ENCODE results near the gene RPTOR.
"Not testable (repeated sequence)": the region's sequence is repeated elsewhere in the genome, so short reads cannot be mapped to it uniquely, and the experiment has no call there.

The RPTOR gene, protein sequence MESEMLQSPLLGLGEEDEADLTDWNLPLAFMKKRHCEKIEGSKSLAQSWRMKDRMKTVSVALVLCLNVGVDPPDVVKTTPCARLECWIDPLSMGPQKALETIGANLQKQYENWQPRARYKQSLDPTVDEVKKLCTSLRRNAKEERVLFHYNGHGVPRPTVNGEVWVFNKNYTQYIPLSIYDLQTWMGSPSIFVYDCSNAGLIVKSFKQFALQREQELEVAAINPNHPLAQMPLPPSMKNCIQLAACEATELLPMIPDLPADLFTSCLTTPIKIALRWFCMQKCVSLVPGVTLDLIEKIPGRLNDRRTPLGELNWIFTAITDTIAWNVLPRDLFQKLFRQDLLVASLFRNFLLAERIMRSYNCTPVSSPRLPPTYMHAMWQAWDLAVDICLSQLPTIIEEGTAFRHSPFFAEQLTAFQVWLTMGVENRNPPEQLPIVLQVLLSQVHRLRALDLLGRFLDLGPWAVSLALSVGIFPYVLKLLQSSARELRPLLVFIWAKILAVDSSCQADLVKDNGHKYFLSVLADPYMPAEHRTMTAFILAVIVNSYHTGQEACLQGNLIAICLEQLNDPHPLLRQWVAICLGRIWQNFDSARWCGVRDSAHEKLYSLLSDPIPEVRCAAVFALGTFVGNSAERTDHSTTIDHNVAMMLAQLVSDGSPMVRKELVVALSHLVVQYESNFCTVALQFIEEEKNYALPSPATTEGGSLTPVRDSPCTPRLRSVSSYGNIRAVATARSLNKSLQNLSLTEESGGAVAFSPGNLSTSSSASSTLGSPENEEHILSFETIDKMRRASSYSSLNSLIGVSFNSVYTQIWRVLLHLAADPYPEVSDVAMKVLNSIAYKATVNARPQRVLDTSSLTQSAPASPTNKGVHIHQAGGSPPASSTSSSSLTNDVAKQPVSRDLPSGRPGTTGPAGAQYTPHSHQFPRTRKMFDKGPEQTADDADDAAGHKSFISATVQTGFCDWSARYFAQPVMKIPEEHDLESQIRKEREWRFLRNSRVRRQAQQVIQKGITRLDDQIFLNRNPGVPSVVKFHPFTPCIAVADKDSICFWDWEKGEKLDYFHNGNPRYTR (N-terminal part only)

DNA sequence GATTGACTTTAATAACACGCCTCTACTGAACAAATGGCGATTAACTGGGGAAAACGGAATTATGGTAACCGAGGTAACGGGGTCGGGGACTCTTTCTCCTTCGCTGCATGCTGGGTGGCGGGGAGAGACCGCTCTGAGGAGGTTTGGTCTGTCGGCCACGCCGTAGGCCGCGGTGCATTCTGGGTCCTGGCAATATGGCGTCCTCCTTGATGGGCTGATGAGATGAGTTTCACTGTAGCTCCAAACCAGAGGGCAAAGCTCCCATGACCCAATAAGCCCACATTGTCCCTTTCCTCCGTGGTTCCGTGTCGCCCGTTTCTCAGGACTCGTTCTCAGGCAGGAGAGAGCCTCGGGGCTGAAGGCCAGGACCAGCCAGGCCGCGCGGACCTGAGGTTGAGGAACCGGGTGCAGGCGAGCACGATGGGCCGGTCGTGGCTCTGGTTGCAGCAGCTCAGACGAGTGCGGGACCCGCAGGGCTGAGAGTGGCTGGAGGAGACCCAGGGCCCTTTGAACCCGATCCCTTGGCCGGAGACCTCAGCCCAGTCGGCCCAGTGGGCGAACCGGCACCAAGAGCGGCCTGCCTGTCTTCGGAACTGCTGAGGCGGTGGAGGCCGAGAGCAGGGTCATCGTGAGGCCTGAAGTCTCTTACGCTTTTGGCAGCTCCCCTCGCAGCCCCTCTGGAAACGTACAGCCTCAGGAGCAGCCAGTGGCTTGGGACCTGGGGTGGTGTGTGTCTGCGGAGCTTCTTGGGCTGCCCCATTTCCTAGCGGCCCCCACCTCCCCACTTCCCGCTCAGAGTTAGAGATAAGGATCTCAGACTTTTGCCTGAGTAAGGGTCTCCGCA, at the start of gene RPTOR:
Gene RPTOR (plus strand): TSS at position 184 of the 844 bp plus-strand sequence. CDS start 792 bp downstream, outside the sequence.
- DNase-seq (ENCODE audit: low read depth in 2 of 2): peak; percentile 82

DNA sequence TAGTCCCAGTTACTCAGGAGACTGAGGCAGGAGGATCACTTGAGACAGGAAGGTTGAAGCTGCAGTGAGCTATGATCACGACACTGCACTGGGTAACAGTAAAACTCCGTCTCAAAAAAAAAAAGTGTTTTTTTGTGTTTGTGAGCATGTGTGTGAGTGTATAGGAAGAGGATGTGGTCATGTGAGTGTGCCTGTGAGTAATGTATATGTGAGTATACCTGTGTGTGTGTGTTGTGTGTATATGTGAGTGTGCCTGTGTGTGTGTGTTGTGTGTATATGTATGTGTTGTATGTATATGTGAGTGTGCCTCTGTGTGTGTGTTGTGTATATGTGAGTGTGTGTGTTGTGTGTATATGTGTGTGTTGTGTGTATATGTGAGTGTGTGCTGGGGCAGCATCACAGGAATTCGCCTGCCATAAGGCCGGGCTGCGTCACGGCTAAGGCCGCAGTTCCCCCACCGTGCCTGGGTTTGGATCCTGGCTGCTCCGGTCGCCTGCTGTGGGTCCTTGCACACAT, 46.9 kb upstream of the RPTOR start:
- DNase-seq (ENCODE audit: low read depth in 2 of 2): no peak

DNA sequence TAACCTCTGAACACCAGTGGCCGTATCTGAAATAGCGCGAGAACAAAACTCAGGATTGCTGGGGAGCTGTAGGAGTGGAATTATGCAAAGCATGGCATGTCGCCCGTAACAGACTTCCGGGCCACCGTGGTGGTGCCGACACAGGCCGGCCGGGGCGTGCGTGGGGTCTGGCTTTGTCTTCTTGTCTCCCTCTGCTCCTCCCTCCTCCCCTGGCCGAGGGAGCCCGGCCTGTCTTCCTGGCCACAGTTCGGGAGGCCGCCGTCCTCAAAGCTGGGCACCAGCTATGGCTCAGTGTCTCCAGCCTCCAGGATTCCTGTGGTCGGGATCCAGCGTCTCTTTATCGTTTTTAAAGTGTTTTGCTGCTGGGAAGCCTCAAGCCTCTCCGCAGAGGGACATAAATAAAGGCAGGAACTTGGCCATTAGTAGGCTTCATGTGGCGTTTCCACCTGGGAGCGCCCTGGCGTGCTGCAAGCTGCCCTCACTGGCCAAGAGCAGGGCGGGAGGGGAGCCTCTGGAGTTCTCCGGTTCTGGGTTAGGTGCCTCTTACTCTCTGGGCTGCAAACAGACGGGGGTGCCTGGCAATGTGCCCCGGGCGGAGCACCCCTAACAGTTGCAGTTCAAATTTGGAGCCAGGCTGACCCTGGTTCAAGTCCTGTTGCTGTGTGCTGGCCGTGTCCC, 46.3 kb upstream of the RPTOR start:
- no peak for DNase-seq (ENCODE audit: low read depth in 2 of 2)

DNA sequence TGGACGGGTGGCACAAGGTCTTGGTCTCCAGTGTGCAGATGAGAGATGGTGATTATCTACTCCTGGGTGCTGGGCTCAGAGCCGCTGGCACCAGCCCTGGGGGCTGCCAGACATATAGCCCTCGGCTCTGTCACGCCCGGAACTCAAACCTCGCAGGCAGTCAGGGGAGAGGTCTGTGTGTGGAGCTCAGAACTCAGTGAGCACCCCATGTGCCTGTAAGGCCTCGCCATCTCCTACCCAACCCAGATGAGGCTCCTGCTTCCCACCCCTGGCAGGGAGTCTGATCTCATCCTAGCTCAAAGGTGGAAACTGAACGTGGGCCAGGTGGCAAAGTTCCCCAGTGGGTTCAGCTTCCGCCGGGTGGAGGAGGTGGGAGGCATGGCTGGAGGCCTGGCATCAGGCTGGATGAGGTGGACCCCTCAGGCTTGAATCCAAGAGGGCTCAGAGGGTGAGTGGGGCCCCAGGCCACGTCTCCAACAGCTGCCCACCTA, 45.7 kb upstream of the RPTOR start:
- DNase-seq (ENCODE audit: low read depth in 2 of 2): no peak

DNA sequence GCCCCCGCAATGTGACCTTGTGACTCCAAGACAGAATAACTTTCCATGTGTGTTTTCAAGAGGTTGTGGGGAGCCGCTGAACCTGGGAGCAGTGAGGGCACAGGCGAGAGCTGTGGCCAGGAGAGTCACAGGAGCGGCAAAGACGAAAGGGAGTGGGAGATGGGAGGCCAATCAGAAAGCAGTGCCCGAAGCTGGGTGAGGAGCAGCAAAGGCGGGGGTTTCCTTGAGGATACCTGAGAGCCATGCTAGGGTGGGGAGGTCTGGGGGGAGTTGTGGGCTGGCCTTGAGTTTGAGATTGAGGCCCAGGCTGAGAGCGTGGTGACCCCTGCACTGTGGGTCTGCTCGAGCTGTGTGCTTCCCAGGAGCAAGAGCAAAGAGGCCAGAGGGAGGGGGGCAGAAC, 45.1 kb upstream of the RPTOR start:
- no peak for DNase-seq (ENCODE audit: low read depth in 2 of 2)

DNA sequence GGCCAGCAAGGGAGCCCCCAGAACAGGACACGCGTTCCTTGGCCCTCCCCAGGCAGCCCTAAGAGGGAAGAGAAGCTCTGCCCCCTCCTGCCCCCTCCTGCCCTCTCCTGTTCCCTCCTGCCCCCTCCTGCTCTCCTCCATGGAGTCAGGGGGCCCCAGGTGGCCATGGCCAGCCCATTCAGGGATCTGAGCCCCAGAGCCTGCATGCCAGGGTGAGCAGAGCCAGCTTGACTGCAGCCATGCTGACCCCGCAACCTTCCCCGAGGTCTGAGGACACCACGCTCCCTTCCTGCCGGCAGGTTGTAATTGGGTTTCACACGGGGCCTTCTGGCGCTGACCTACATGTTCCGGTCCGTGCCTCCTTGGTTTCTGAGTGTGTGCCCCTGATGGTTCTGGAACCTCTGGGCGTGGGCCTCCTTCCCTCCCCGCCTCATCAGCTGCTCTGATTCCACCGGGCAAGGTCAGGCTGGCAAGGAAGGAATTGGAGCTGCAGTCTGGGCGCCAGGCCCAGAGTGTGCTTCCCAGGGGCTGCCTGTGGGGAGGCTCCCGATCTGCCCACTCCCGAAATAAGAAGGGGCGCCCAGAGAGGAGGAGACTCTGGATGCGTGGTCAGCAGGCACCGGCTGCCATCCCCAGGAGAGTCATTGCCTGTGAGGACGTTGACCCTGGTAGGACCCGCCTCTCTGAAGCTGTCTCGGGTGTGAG, 44.5 kb upstream of the RPTOR start:
- DNase-seq (ENCODE audit: low read depth in 2 of 2): no peak

DNA sequence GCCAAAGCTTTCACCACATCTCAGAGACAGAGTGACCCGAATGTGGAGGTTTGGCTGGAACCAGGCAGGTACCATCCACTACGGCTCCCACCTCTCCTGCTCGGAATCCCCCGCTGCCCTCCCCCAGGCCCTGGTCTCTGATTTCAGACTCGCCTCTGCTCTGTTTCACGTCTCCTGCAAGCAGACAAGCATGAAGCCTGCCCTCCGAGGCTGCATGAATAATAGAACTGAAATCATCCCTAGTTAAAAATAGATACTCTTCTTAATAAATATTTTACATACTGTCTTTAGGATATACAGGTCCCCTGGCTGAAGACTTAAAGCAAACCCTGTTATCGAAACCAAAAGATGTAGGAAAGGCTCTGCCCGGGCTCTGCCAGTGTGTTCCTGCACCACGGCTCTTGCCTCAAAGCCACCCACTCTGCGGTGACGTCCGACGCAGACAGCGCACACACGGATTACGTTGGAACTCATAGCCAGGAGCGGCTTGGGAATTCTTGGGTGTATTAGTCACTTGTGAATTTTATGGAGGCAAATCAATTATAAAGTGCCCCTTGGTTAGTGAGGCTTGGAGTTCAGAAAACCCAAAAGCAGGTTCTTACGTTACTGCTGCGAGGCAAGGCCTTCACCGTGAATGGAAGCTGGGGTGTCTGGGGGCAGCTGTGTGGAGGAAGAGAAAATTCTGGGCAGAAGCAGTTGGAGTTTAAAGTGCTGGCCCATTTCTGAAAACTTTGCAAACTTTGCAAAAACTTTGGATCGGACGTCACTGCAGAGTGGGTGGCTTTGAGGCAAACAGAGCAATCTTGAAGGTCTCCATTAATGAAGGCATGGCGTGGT, 42.7 kb upstream of the RPTOR start:
- DNase-seq (ENCODE audit: low read depth in 2 of 2): no peak

DNA sequence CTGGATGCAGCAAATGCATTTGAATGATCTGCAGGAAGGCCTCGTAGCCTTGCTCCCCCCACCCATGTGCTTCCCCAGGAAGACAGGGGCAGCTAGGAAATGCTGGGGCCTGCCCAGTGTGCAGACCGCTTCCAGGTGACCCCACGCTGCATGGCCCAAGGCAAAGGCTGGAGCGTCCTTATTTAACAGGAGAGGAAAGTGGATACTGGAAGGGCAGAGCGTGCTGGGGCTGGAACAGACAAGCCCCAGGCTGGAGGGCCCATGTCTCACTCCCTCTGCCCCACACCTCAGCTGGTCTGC, 42.1 kb upstream of the RPTOR start:
- DNase-seq (ENCODE audit: low read depth in 2 of 2): no peak

DNA sequence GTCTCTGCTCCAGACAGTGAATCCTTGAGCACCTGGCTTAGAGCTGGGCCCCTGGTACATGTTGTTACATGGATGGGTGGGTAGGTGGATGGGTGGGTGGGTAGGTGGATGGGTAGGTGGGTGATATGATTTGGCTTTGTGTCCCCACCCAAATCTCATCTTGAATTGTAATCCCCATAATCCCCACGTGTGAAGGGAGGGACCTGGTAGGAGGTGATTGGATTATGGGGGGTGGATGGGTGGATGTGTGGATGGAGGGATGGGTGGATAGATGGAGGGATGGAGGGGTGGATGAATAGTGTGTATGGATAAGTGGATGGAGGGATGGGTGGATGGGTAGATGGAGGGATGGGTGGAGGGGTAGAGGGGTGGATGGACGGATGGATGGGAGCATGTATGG, 41.6 kb upstream of the RPTOR start:
- DNase-seq (ENCODE audit: low read depth in 2 of 2): no peak

DNA sequence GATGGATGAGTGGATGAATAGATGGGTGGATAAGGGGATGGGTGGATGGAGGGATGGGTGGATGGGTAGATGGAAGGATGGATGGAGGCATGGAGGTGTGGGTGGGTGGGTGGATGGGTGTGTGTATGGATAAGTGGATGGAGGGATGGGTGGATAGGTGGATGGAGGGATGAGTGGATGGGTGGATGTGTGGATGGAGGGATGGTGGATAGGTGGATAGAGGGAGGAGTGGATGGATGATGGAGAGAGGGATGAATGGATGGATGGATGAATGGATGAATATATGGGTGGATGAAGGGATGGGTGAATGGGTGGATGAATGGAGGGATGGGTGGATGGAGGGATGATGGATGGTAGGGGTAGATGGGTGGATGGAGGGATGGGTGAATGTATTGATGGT, 40.7 kb upstream of the RPTOR start:
- no peak for DNase-seq (ENCODE audit: low read depth in 2 of 2)

DNA sequence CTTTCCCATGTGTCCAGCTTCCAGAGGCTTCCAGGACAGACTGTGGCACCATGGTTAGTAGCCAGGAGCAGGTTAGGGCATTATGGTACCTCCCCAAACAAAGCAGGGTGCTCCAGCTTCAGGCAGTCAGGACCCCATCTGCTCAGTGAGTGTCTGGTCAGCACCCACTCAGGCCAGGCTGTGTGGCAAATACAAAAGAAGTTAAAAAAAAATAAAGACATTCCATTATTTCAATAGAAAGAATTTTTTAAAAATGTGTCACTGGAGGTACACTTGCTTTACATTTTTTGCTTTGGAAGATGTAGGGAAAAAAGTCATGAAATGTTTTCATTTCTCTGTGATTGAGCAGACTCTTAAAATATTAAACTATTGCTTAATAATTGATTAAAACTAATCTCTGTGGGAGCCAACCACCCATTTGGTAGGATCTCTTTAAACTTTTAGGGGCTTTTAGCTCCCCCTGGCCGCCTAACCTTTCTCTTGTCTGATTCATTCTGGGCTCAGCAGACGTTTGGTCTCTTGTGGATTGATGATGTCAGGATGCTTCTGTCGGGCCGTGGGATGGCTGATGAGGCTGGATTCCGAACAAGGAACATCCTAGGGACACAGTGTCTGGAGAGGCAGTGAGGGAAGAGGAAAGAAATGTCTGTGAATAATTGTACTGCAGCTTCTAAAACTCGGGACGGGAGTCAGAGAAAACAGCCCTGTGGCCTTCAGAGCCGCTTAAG, 39.8 kb upstream of the RPTOR start:
- DNase-seq (ENCODE audit: low read depth in 2 of 2): no peak

DNA sequence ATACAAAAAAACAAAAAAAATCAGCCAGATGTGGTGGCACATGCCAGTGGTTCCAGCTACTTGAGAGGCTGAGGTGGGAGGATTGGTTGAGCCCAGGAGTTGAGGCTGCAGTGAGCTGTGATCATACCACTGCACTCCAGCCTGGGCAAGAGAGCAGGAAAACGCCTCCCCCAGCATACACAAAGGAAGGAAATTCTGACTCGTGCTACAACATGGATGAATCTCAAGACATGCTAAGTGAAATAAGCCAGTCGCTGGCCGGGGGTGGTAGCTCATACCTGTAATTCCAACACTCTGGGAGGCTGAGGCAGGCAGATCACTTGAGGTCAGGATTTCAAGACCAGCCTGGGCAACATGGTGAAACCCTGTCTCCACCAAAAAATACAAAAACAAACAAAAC, 37.5 kb upstream of the RPTOR start:
- DNase-seq (ENCODE audit: low read depth in 2 of 2): not testable (repeated sequence)

DNA sequence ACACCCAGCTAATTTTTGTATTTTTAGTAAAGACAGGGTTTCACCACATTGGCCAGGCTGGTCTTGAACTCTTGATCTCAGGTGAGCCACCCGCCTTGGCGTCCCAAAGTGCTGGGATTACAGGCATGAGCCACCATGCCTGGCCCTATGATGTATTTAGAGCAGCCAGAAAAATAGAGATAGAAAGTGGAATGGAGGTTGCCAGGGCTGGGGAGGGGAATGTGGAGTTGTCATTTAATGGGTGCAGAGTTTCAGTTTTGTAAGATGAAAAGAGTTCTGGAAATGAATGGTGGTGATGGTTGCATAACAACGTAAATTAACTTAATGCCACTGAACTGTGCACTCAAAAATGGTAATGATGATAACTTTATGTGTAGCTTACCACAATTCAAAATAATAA, 36.7 kb upstream of the RPTOR start:
- DNase-seq (ENCODE audit: low read depth in 2 of 2): no peak

DNA sequence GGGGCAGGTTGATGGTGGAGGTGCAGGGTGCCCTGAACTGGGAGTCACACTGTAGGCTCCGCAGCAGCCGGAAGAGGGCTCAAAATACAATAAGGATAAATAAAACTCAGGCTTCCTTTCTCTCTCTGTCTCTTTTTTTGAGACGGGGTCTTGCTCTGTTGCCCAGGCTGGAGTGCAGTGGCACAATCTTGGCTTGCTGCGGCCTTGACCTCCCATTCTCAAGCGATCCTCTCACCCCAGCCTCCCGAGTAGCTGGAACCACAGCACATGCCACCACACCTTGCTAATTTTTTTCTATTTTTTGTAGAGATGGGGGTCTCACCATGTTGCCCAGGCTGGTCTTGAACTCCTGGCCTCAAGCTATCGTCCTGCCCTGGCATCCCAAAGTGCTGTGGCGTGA, 35.3 kb upstream of the RPTOR start:
- DNase-seq (ENCODE audit: low read depth in 2 of 2): no peak

DNA sequence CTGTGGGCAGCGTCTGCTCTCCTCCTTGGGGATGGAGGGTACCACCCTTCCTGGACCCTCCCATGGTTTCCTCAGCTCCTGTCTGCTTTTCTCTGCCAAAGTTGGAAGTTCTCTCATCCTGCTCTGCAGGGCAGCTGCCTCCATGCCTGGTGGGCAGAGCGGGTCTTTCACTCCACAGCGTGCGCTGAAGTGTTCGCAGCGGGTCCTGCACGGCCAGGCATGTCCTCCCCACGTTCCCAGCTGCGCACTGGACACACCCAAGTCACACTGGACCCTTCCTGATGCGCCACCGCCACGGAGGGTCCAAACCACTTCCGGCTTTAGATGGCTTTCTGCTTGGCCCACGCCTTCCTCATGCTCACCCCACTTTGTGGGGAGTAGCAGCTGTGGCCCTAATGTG, 34.5 kb upstream of the RPTOR start:
- DNase-seq (ENCODE audit: low read depth in 2 of 2): no peak

DNA sequence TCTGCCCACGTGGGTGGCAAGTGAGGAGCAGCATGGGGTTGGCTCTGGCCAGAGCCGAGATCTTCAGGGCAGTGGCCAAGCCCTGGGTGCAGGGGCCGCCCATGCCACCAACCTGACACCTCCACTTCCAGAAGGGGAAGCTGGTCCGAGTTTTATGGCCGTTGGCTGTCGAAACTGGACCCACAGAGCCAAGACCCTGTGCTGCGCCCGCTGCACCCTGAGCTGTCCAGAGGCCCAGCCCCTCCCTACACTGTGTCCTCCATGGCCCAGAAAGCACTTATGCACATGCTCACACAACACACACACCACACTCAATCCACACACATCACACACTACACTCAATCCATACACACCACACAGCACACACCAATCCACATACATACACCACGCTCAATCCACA, 33.9 kb upstream of the RPTOR start:
- no peak for DNase-seq (ENCODE audit: low read depth in 2 of 2)

DNA sequence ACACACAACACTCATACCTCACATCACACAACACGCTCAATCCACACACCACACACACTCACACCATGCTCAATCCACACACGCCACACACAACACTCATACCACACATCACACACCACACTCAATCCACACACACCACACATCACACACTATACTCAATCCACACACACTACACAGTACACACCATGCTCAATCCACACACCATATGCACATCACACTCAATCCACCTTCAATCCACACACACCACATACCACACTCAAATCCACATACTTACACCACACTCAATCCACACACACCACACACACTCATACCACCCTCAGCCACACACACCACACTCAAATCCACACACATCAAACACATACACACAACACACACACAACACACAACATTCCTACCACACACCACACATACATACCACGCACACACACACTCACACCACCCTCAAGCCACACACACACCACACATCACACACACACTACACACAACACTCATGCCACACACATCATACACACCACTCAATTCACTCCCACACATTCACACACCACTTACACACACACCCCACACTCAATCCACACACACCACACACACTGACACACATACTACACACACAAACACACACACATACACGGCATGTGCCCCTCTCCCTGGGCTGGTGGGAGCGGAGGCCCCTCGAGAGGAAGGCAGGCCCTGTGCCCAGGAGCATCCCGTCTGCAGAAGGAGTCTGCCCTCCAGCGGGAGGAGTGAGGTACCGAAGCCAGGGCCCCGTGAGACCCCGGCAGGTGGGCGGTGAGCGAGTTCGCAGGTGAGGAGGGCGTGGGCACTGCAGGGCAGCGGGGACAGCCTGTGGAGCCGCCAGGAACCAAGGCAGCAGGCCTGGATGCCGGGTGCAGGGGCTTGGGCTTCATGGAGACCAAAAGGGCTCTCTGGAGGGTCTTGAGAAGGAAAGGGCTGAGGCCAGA, 33.1 kb upstream of the RPTOR start:
- no peak for DNase-seq (ENCODE audit: low read depth in 2 of 2)

Measured in stimulated activated CD8-positive, alpha-beta memory T cell treated with anti-CD3 and anti-CD28 coated beads, Interleukin-15, amount 100 ng/mL, for 48 hours (primary cell).